ACC112 (cell line): ENCODE results near the gene ZNF608.

Experiments used
- H2AFZ ChIP-seq: fragments of 200-600 bp; sonication (generic); one replicate; pipeline ENCODE4 v1.6.0; 2017; ENCODE audit warnings: antibody characterized with exemption, low read length; ENCODE audit not compliant: unreplicated experiment
- H3K27ac ChIP-seq: fragments of 200-600 bp; sonication (generic); 2 replicates; pipeline ENCODE4 v1.5.1; 2014; ENCODE audit warnings: low read depth, mild to moderate bottlenecking, antibody characterized with exemption, low read length, moderate library complexity
- H3K27me3 ChIP-seq: fragments of 200-600 bp; sonication (generic); 2 replicates; pipeline ENCODE4 v1.6.1; 2014; ENCODE audit warnings: mild to moderate bottlenecking, antibody characterized with exemption, low read length, moderate library complexity, mixed read lengths; ENCODE audit not compliant: insufficient read depth
- H3K36me3 ChIP-seq: fragments of 200-600 bp; sonication (generic); 2 replicates; pipeline ENCODE4 v1.6.1; 2016; ENCODE audit warnings: mild to moderate bottlenecking, antibody characterized with exemption, low read length, moderate library complexity, mixed read lengths; ENCODE audit not compliant: insufficient read depth
- H3K4me1 ChIP-seq: fragments of 200-600 bp; sonication (generic); one replicate; pipeline ENCODE4 v1.6.1; 2016; ENCODE audit warnings: low read length, mixed read lengths; ENCODE audit not compliant: insufficient read depth, unreplicated experiment, control insufficient read depth
- H3K4me3 ChIP-seq: fragments of 200-600 bp; sonication (generic); 2 replicates; pipeline ENCODE4 v1.5.1; 2014; ENCODE audit warnings: mild to moderate bottlenecking, low read depth, low read length
- H3K79me2 ChIP-seq: fragments of 200-600 bp; sonication (generic); one replicate; pipeline ENCODE4 v1.6.0; 2016; ENCODE audit warnings: low read length; ENCODE audit not compliant: control insufficient read depth, unreplicated experiment, insufficient read depth

The ZNF608 gene

GRCh38 chr5:124712731-124713305 is 33.6 kb downstream of the ZNF608 start:
- Histone ChIP-seq H3K4me1 (no peaks in the 10 kb centered on the region), H3K27me3 (no peaks in the 10 kb centered on the region), H3K36me3 (no peaks in the 10 kb centered on the region), H2AFZ (no peak overlapping the region), H3K27ac (no peak overlapping the region), H3K4me3 (no peak overlapping the region), H3K79me2 (peaks cover 4% of the 10 kb centered on the region)

- Histone ChIP-seq H3K4me1 (no peaks in the 10 kb centered on the region), H3K27ac (no peak overlapping the region), H3K27me3 (no peaks in the 10 kb centered on the region), H3K4me3 (no peak overlapping the region), H2AFZ (no peak overlapping the region), H3K36me3 (no peaks in the 10 kb centered on the region), H3K79me2 (peaks cover 6% of the 10 kb centered on the region)
Observed at GRCh38 chr5:124708086-124708485, 38.4 kb downstream of the ZNF608 start.

- Histone ChIP-seq H3K27me3 (no peaks in the 10 kb centered on the region), H3K4me1 (no peaks in the 10 kb centered on the region), H2AFZ (no peak overlapping the region), H3K79me2 (peaks cover 2% of the 10 kb centered on the region), H3K4me3 (no peak overlapping the region), H3K27ac (no peak overlapping the region), H3K36me3 (no peaks in the 10 kb centered on the region)
Observed at GRCh38 chr5:124707520-124707919, 38.9 kb downstream of the ZNF608 start.

DNA sequence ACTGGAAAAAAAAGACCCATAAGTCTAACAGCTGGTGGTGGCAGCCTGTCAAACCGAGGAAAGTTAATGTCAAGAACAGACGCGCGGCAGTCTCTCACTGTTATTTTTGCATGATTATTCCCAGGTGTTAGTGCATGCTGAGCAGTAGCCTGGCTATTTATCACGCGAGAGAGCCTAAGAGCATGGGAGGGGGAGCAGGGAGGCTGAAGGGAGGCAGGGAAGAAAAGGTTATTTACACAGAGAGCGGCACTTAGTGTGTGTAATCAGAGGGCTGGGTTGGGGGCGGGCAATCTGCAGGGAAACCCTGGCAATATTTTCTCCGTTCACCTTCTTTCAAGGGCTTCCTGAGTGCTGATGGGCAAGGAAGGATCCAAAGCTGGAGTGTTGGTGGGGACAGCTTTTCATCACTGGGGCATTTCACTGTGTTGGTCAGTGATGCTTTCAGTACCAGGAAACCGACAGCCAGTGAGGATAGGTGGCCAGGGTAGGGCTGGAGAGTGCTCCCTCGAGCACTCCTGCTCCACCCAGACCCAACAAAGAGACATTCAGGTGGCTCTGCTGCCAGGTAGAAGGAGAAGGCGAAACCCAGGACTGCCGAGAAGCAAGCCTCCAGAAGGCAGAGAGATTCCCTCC is 39.6 kb downstream of the ZNF608 start:
- Histone ChIP-seq H3K79me2 (peaks cover 2% of the 10 kb centered on the region), H3K36me3 (no peaks in the 10 kb centered on the region), H3K4me3 (no peak overlapping the region), H2AFZ (no peak overlapping the region), H3K27ac (no peak overlapping the region), H3K4me1 (no peaks in the 10 kb centered on the region), H3K27me3 (no peaks in the 10 kb centered on the region)

DNA sequence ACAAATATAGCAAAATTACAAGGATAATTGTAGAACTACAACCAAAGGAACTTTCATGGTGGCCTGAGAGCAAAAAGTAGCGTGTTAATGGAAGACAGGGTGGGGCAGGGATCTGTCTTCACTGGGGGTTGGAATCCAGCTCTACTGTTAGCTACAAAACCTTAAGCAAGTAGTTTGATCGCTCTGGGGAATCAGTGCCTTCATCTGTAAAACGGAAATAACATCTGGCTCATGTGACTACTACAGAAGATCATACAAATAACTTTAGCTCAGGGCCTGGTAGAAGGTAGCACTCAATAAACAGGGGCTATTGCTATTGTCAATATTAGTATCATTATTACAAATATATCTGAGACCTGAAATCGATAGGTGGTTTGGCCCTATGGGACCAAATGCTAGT is 40.4 kb downstream of the ZNF608 start:
- no peak overlapping the region for H3K27ac ChIP-seq
- H3K79me2 ChIP-seq: peaks cover 2% of the 10 kb centered on the region
- H3K4me1 ChIP-seq: no peaks in the 10 kb centered on the region

GRCh38 chr5:124705577-124705976 is 40.9 kb downstream of the ZNF608 start:
- Histone ChIP-seq H3K27ac (no peak overlapping the region), H3K27me3 (no peaks in the 10 kb centered on the region), H3K79me2 (peaks cover 2% of the 10 kb centered on the region), H3K4me3 (no peak overlapping the region), H3K36me3 (no peaks in the 10 kb centered on the region), H3K4me1 (no peaks in the 10 kb centered on the region), H2AFZ (no peak overlapping the region)

More for the DNA sequence above, 40.4 kb downstream of the ZNF608 start:
- no peak overlapping the region for H2AFZ ChIP-seq
- H3K4me3 ChIP-seq: no peak overlapping the region
- H3K27me3 ChIP-seq: no peaks in the 10 kb centered on the region
- H3K36me3 ChIP-seq: no peaks in the 10 kb centered on the region

DNA sequence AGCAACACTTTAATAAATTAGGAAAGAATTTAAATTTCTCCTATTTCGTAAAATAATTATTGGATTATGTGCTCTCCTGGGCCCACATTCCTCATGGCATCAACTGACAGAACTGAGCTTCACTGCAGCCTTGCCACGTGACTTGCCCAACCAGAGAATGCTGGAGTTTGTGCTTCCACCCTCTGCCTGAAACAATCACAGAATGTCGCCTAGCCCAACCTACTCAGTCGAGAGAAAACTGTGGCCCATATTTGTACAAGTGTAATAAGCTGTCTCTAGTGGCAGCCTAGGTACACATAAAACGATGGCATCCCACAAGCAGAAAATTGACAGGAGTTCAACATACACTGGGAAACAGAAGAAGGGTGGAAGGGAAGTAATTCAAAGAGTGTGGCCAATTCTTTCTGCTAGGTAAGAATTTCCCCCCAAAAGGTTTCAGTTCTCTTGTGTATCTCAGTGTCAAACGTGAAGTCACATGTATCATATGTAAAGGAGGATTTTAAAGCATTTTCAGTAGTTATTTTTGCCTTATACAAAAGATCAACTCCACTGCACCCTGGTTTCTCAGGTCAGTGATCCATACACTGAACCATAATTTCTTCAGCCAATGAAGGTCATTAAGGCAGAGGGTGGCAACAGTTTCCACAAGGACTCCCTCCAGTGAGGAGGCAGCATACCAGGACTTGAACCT is 41.7 kb downstream of the ZNF608 start:
- no peak overlapping the region for H3K27ac ChIP-seq
- H3K36me3 ChIP-seq: no peaks in the 10 kb centered on the region
- H2AFZ ChIP-seq: no peak overlapping the region
- peaks cover 2% of the 10 kb centered on the region for H3K79me2 ChIP-seq
- H3K27me3 ChIP-seq: no peaks in the 10 kb centered on the region
- H3K4me1 ChIP-seq: no peaks in the 10 kb centered on the region
- no peak overlapping the region for H3K4me3 ChIP-seq

- H3K27ac ChIP-seq: no peak overlapping the region
- H3K4me3 ChIP-seq: no peak overlapping the region
- no peak overlapping the region for H2AFZ ChIP-seq
- no peaks in the 10 kb centered on the region for H3K36me3 ChIP-seq
- no peaks in the 10 kb centered on the region for H3K27me3 ChIP-seq
- peaks cover 2% of the 10 kb centered on the region for H3K79me2 ChIP-seq
- no peaks in the 10 kb centered on the region for H3K4me1 ChIP-seq
Observed at GRCh38 chr5:124703995-124704394, 42.4 kb downstream of the ZNF608 start.

DNA sequence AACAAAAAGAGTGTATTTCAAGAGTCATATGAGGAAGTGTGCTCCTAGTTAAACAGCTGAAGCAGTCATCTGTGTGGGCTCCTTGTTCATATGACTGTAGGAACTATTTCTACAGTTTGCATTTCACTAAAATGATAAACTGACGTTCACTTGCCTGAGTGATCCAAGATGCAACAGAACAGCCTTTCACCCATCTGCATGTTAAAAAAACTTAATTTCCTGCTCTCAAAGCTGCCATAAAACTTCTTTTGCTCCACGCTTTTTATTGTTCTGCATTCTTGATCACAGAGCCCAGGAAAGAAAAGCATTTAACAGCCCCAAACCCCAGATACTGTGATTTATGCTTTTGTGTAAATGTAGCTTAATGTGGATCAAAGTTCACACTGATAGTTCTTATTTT is 43.9 kb downstream of the ZNF608 start:
- no peak overlapping the region for H3K4me3 ChIP-seq
- no peak overlapping the region for H3K27ac ChIP-seq
- H3K27me3 ChIP-seq: no peaks in the 10 kb centered on the region
- no peaks in the 10 kb centered on the region for H3K36me3 ChIP-seq
- H3K4me1 ChIP-seq: no peaks in the 10 kb centered on the region
- H2AFZ ChIP-seq: no peak overlapping the region
- H3K79me2 ChIP-seq: peaks cover 2% of the 10 kb centered on the region

DNA sequence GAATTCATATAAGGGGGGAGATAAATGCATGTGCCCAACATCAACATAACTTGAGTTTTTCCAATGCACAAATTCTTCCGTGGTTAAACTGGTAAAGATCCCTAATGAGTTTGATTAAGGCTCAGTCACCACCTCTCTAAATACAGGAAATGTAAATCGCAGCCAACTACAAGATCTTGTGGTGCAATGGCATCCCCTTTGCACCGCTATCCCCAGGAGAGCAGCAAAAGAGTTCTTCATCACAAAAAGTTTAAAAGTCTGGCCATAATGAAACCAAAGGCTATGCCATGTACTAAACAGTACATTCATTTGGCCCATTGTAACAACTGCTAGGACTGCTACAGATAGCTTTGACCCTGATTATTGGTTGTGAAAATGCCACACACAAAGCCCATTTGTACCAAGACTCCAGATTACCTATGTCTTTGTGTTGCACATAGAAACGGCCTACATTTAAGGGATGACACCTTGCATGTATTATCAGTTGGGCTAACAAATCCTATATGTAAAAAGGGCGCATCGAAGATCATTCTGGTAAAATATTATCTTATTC is 44.5 kb downstream of the ZNF608 start:
- no peak overlapping the region for H3K27ac ChIP-seq
- H2AFZ ChIP-seq: no peak overlapping the region
- no peaks in the 10 kb centered on the region for H3K27me3 ChIP-seq
- H3K79me2 ChIP-seq: peaks cover 2% of the 10 kb centered on the region
- no peak overlapping the region for H3K4me3 ChIP-seq
- H3K36me3 ChIP-seq: no peaks in the 10 kb centered on the region
- H3K4me1 ChIP-seq: no peaks in the 10 kb centered on the region

GRCh38 chr5:124701016-124701415 is 45.4 kb downstream of the ZNF608 start:
- no peaks in the 10 kb centered on the region for H3K27me3 ChIP-seq
- no peak overlapping the region for H3K4me3 ChIP-seq
- H3K4me1 ChIP-seq: no peaks in the 10 kb centered on the region
- no peaks in the 10 kb centered on the region for H3K36me3 ChIP-seq
- no peak overlapping the region for H2AFZ ChIP-seq
- peaks cover 2% of the 10 kb centered on the region for H3K79me2 ChIP-seq
- H3K27ac ChIP-seq: no peak overlapping the region
